HG03064 (cell line): ENCODE results near the gene PTPRN2.

Source experiments
- ATAC-seq: cut with Tn5 transposase; IDR thresholded peaks from one replicate; pipeline ENCODE4 v1.9.1; 2021; ENCODE audit warnings: low read depth; ENCODE audit not compliant: unreplicated experiment

PTPRN2 gene

GRCh38 chr7:157775560-157776332 lies 811.9 kb downstream of the PTPRN2 start:
- ATAC-seq, result no peak

GRCh38 chr7:157775021-157775559 lies 812.5 kb downstream of the PTPRN2 start:
- no peak for ATAC-seq

- no peak for ATAC-seq
Measured at GRCh38 chr7:157774495-157774894, 813.1 kb downstream of the PTPRN2 start.

- no peak for ATAC-seq
Measured at GRCh38 chr7:157773361-157773760, 814.3 kb downstream of the PTPRN2 start.

- no peak for ATAC-seq
Measured at GRCh38 chr7:157772486-157773130, 815.0 kb downstream of the PTPRN2 start.

GRCh38 chr7:157771689-157772088 lies 815.9 kb downstream of the PTPRN2 start:
- ATAC-seq, result no peak

GRCh38 chr7:157770716-157771320 lies 816.8 kb downstream of the PTPRN2 start:
- no peak for ATAC-seq

- ATAC-seq, result no peak
Measured at GRCh38 chr7:157769526-157770215, 818.0 kb downstream of the PTPRN2 start.

GRCh38 chr7:157769086-157769485 lies 818.5 kb downstream of the PTPRN2 start:
- no peak for ATAC-seq

- ATAC-seq, result no peak
Measured at GRCh38 chr7:157768198-157768597, 819.4 kb downstream of the PTPRN2 start.

GRCh38 chr7:157767506-157768197 lies 820.0 kb downstream of the PTPRN2 start:
- no peak for ATAC-seq

- ATAC-seq, result no peak
Measured at GRCh38 chr7:157766098-157766497, 821.5 kb downstream of the PTPRN2 start.

GRCh38 chr7:157764946-157765537 lies 822.6 kb downstream of the PTPRN2 start:
- ATAC-seq, result no peak

GRCh38 chr7:157764193-157764592 lies 823.4 kb downstream of the PTPRN2 start:
- ATAC-seq, result no peak

GRCh38 chr7:157763279-157764000 lies 824.2 kb downstream of the PTPRN2 start:
- no peak for ATAC-seq

GRCh38 chr7:157762824-157763223 lies 824.8 kb downstream of the PTPRN2 start:
- ATAC-seq, result no peak

GRCh38 chr7:157760004-157760730 lies 827.5 kb downstream of the PTPRN2 start:
- no peak for ATAC-seq

- ATAC-seq, result no peak
Measured at GRCh38 chr7:157759246-157759805, 828.3 kb downstream of the PTPRN2 start.
